T1000 (cell line): ENCODE measurements around the gene GNB1L.
"Not testable (repeated sequence)": the region's sequence is repeated elsewhere in the genome, so short reads cannot be mapped to it uniquely, and the experiment has no call there.

Experiments used
- DNase-seq: peaks from one replicate; lab custom pipeline; 2025; ENCODE audit warnings: mixed read lengths; lab: John Stamatoyannopoulos, UW

Gene GNB1L

GRCh38 chr22:19795617-19796008, 59.1 kb downstream of the GNB1L start:
- DNase-seq: no peak

- DNase-seq: no peak
Observed at GRCh38 chr22:19793661-19794310, 60.9 kb downstream of the GNB1L start.

DNA sequence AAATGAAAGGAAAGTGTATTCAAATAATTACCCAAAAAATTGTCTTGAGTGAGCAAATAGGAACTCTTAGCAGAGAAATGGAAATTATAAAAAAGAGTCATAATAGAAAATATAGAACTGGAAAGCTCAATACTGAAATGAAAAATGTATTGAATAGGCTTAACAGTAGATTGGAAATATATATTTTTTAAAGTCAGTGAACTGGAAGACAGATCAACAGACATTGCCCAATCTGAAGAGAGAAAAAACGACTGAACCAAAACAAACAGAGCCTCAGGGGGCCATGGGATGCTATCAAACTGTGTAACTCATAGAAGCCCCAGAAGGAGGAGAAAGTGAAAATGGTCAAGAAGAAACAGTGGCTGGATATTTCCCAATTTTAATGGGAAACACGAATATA, 61.5 kb downstream of the GNB1L start:
- DNase-seq: no peak

DNA sequence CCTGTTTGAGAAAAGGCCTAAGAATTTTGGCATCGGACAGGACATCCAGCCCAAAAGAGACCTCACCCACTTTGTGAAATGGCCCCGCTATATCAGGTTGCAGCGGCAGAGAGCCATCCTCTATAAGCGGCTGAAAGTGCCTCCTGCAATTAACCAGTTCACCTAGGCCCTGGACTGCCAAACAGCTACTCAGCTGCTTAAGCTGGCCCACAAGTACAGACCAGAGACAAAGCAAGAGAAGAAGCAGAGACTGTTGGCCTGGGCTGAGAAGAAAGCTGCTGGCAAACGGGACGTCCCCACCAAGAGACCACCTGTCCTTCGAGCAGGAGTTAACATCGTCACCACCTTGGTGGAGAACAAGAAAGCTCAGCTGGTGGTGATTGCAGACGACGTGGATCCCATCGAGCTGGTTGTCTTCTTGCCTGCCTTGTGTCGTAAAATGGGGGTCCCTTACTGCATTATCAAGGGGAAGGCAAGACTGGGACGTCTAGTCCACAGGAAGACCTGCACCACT, 62.2 kb downstream of the GNB1L start:
- not testable (repeated sequence) for DNase-seq

DNA sequence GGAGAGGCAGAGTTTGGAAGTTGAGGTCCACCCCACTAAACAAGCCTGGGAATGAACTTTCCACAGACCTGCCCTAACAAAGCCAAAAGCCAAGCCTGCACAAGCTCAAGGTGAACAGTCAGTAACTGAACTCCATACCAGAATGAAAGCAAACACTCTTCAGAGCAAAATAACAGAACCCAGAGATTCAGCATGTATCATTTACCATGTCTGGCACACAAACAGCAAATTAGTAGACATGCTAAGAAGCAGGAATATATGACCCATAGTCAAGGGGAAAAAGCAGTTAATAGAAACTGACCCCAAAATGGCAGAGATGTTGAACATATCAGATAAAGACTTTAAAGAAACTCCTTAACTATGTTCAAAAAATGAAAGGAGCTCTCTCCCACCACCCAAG, 62.8 kb downstream of the GNB1L start:
- no peak for DNase-seq

DNA sequence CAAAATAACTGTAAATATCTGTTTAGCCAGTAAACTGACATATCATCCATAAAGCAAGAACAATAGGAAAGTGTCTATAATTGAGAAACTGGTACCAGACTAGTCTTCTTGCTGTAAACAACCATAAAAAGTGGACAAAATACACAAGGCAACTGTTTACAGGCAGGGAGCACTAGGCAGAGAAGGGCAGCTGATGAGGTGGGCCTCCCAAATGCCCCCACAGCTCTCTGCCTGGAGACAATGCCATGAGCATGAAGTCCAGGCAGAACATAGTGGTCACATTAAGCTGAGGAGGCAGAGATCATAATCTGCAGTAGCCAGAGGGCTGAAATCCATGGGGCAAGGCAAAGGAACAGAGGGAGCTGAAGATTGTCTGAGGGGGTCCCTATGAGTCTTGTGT, 63.4 kb downstream of the GNB1L start:
- no peak for DNase-seq

DNA sequence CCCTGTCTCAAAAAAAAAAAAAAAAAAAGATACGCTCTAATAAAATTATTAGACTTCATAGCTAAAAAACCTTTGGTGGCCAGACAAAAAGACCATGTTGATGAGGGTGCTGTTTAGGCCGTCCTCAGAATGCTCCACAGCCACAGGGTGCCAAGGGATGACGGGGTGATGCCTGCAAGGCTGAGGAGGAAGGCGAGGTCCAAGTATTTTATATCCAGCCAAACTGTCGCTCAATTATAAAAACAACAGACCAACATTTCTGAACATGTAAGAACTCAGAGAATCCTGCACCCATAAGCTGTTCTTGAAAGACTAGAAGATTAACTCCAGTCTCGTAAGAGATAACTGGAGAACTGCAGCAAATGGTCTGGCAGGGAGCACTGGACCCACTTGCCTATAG, 64.8 kb downstream of the GNB1L start:
- DNase-seq: no peak

GRCh38 chr22:19789406-19789805, 65.3 kb downstream of the GNB1L start:
- DNase-seq: no peak

DNA sequence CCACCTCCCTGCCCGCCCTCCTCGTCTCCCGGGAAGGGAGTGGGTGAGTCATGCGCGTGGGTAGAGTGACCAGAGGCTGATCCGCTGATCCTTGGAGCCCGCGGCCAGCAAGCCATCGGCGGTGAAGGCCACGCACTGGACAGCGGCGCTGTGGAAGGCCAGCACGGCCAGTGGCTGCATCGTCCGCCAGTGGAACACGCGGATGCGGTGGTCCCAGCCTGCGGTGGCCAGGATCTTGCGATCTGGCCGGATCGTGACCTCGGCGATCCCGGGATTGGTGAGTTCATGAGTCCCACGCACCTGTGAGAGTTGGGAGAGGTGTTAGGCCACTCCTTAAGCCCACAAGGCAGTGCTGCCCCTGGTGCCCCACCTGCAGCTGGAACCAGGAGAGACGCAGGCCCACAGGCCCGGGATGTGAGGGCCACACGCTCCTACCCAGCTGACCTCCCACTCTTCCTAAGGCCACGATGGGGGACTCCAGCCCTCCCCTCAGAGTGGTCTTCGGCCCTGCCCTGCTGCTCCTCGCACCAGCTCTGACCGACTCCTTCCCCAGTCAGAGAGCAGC, 65.9 kb downstream of the GNB1L start:
- no peak for DNase-seq

DNA sequence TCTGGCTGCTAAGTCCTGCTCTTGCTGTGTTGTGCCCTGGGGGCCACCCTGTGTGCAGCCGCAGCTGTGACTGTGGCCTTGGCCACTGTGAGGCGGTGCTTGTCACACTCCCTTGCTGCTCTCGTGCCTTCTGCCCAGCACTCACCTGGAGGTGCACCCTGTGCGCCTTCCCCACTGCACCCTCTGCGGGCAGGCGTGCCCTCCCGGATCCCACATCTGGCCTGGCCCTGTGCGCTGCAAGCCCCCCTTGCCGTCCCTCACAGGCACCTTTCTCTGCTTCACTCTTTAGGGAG, 66.9 kb downstream of the GNB1L start:
- no peak for DNase-seq

DNA sequence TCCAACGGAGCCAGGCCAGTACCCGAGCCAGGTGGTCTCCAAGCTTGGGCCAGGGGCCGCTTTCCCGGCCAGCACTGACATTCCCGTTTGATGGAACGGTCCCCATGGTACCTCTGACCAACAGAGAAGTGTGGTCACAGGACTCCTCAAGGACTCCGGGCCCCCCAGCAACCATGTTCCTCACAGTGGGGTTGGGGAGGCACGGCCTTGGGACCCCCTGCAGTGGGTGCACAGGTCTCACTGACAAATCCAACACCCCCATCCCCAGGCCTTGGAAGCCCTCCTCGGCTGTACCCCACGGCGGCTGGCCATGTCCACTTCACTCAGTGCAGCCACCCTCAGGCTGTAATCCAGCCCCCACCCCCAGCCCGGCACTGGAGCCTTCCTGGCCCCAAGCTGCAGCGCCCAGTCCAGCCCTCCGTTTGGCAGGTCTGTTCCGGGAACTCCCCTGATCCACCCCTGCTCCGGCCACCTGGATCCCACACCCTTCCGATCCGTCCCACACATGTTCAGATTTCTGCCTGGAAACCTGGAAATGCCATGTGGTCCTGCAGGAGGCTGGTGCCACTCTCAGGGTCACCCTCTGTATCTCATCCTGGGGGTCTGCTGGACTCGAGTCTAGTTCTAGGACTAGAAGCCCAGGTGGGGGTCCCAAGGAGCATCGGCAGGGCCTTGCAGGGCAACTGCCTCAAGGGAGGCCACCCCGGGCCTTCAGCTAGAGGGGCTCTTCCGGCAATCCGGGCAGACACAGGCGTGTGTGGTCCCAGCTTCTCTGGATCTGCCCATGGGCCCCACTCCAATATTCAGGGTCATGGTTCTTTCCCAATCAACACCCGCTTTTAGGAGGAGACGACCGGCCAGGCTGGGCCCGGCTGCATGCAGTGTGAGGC, 67.5 kb downstream of the GNB1L start:
- DNase-seq: no peak

- DNase-seq: no peak
Observed at GRCh38 chr22:19786264-19786585, 68.4 kb downstream of the GNB1L start.

- DNase-seq: no peak
Observed at GRCh38 chr22:19785461-19786263, 69.0 kb downstream of the GNB1L start.

GRCh38 chr22:19784384-19785175, 70.1 kb downstream of the GNB1L start:
- DNase-seq: no peak

GRCh38 chr22:19783586-19784383, 70.9 kb downstream of the GNB1L start:
- DNase-seq: no peak

DNA sequence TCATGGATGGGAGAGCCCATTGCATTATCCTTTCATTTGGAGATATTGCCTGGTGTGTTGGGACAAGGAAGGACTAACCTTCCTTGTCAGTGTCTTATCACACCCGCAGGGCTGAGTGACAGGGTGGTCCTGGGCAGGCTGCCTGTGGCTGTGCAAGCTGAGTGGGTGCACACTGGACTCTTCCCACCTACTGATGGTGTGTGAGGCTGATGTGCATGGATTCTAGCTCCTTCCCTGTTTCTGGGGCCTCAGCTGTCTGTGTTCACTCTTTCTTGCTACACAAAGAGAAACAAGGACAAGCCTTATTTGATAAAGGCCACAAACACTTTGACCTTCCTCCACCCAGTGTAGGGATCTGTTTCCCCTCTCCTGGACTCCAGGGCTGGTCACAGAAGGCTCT, 72.1 kb downstream of the GNB1L start:
- no peak for DNase-seq

DNA sequence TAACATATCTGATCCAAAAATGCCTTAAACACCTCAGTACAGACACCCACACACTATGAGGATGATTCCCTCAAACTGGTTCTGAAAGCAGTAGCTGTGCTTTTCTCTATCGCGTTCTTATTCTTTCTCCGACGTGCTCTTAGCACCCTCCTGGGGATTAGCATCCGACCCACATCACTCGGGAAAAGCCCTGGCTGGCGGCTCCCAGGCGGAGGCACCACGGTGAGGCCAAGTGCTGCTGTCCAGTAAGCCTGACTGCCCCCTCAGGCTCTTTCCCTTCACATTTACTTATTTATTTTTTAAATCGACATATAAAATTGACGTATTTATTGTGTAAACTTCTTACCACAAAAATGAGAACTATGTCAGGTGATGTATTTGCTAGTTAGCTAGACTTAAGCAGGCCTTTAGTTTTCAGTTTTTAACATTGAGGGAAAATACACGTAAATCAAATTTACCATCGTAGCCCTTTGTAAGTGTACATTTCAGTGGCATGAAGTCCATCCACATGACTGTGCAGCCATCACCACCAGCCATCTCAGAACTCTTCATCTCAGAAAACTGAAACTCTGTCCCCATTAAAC, 74.9 kb downstream of the GNB1L start:
- no peak for DNase-seq

- DNase-seq: no peak
Observed at GRCh38 chr22:19779011-19779421, 75.7 kb downstream of the GNB1L start.

- DNase-seq: not testable (repeated sequence)
Observed at GRCh38 chr22:19777192-19777591, 77.5 kb downstream of the GNB1L start.

- no peak for DNase-seq
Observed at GRCh38 chr22:19776433-19777031, 78.1 kb downstream of the GNB1L start.
